ENCODE results near the gene METAP1.
"Not testable (repeated sequence)": the region's sequence is repeated elsewhere in the genome, so short reads cannot be mapped to it uniquely, and the experiment has no call there.

The METAP1 gene

DNA sequence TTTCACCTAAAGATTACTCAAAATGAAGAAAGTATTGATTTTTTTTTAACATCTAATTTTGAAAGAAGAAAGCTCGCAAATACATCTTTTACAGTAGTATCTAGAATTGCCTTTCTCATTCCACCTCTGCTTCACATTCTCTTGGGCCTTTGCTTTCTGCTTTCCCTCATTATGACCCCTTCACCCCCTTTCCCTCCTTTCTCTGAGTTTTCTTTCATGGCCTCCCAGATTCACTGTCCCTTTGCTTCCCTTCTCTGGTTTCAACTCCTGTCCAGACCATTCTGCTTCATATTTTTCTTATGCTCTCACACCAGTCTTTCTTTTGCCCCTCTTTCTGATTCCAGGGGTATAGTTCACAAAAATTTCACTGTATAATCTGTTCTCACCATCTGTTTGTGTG is 64.0 kb downstream of the METAP1 start:
- no peak for DNase-seq (ENCODE audit: low read depth in 2 of 2)

GRCh38 chr4:99061048-99061700 is 65.7 kb downstream of the METAP1 start:
- DNase-seq (ENCODE audit: low read depth in 2 of 2): no peak

DNA sequence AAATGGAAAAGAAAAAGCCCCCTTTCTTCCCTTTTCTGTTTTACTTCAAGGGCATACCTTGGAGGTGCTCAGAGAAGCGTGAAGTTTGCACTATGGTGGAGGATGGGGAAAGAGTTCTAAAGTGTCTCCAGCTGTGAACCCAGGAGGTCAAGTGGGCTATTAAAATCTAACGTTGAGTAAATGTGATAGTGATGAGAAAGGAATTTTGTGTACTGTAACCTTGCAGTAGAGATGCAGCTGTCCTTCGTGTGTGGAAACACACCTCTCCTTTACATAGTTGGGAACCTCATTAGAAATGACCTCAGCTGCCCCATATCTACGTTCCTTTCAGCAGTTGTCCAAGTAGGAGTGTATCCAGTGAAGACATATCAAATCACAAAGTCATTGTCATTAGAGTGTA is 66.6 kb downstream of the METAP1 start:
- DNase-seq (ENCODE audit: low read depth in 2 of 2): no peak

DNA sequence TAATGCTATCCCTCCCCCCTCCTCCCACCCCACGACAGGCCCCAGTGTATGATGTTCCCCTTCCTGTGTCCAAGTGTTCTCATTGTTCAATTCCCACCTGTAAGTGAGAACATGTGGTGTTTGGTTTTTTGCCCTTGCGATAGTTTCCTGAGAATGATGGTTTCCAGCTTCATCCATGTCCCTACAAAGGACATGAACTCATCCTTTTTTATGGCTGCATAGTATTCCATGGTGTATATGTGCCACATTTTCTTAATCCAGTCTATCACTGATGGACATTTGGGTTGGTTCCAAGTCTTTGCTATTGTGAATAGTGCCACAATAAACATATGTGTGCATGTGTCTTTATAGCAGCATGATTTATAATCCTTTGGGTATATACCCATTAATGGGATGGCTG is 70.0 kb downstream of the METAP1 start:
- DNase-seq (ENCODE audit: low read depth in 2 of 2): not testable (repeated sequence)

DNA sequence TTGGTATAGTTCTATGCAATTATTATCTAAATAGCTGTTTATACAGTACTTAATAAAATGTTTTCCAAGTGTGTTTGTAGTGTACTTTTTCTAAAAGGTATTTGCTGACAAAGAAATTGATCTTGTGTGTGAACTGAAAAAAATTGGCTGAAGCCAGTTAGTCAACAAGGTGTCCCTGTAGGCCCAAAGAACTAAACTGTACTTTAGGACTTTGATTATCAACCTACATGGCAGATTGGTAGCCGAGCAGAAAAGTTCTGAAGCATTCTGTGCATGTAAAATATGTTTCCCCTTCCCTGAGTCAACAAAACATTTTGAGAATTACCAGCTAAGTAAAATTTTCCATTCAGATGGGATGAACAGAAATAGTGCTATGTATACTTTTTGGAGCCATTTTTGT is 72.1 kb downstream of the METAP1 start:
- no peak for DNase-seq (ENCODE audit: low read depth in 2 of 2)

DNA sequence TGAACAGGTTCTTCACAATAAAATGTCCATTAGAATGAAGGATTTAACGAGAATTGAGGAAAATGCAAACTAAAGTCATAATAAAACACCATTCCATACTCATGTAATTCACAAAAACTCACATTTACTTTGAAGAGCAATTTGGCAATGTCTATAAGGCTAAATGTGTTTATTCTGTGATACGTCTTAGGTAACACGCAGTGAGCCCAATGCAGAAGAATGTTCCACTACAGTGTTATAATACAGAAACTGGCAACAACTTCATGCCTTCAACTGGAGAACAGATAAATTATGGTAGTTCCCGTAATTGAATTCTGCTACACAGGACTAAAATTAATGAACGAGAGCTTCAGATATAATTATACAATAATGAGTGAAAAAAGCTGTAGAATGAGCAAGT is 75.6 kb downstream of the METAP1 start:
- DNase-seq (ENCODE audit: low read depth in 2 of 2): no peak

DNA sequence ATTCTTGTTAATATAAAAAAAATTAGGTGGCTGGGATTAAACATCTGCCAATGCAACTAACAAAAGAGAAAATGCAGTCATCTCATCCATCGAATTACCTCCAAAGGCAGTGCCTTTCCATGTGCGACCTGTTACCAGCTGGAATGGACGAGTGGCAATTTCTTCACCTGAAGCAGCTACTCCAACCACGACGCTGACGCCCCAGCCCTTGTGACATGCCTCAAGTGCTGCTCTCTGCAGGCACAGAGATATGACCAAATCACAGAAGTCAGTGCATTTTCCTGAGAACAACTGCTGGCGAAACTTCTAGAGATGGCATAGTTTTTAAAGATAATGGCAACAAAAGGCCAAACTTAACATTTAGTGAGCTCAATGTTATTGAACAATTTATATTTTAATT is 79.3 kb downstream of the METAP1 start:
- DNase-seq (ENCODE audit: low read depth in 2 of 2): no peak

DNA sequence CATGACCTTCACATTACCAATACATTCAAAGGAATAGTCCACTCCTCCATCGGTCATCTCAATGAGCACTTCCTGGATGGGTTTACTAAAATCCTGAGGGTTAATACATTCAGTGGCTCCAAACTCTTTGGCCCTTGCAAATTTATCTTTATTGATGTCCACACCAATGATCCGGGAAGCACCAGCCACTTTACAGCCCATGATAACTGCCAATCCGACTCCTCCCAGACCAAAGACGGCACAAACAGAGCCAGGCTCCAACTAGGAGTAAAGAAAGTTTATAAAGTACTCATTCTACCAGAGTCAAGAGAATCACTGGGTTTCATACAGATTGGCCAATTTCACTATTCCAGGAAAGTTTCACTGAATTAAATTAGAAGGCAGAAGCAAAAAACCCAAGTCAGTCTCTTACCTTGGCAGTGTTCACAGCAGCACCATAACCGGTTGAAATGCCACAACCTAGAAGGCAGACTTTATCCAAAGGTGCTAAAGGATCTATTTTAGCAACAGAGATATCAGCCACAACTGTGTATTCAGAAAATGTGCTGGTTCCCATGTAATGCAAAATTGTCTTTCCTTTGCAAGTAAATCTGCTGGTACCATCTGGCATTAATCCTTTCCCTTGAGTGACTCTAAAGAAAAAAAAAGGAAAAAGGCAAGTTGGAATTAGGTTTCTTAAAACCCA is 80.9 kb downstream of the METAP1 start:
- no peak for DNase-seq (ENCODE audit: low read depth in 2 of 2)

GRCh38 chr4:99077177-99077576 is 81.7 kb downstream of the METAP1 start:
- DNase-seq (ENCODE audit: low read depth in 2 of 2): no peak

DNA sequence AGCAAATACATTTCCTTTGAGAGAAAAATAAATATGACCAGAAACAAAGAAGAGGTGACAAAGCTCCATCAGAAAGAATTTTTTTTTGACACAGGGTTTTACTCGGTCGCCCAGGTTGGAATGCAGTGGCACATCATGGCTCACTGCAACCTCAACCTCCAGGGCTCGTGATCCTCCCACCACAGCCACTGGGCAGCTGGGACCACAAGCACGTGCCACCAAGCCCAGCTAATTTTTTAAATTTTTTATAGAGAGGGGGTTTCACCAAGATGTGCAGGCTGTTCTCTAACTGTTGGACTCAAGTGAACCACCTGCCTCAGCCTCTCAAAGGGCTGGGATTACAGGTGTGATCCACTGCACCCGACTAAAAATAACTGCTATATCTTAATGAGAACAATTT is 82.8 kb downstream of the METAP1 start:
- DNase-seq (ENCODE audit: low read depth in 2 of 2): no peak

GRCh38 chr4:99078931-99079624 is 83.6 kb downstream of the METAP1 start:
- DNase-seq (ENCODE audit: low read depth in 2 of 2): no peak

GRCh38 chr4:99079625-99080295 is 84.2 kb downstream of the METAP1 start:
- DNase-seq (ENCODE audit: low read depth in 2 of 2): no peak

GRCh38 chr4:99080869-99081268 is 85.3 kb downstream of the METAP1 start:
- DNase-seq (ENCODE audit: low read depth in 2 of 2): not testable (repeated sequence)

GRCh38 chr4:99082192-99082591 is 86.7 kb downstream of the METAP1 start:
- DNase-seq (ENCODE audit: low read depth in 2 of 2): no peak

- DNase-seq (ENCODE audit: low read depth in 2 of 2): no peak
These were observed 89.1 kb downstream of the METAP1 start for GRCh38 chr4:99084595-99084994.

DNA sequence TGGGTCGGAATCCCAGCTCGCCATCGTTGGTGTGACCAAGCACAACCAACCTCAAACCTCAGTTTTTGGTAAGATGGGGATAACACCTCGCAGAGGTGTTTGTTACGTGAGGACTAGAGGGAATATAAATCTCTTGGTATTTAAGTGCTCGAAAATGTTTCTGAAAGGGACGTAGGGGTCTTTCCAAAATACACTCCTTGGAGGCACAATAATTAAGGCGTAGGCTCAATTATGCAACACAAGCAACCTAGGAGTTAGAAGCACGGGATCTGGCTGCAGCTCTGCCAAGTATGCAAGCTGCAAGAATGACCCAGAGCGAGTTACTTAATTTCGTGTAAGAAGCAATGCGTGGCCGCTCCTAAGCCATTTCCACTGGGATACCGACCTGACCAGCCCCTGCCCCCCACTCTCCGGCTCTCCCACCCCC is 92.5 kb downstream of the METAP1 start:
- DNase-seq (ENCODE audit: low read depth in 2 of 2): no peak

GRCh38 chr4:99088481-99089365 is 93.2 kb downstream of the METAP1 start, which contains the start of gene ADH5:
Gene ADH5, minus strand, starts transcription at chr4:99088788. Its CDS starts 88 bp downstream, at chr4:99088700.
- DNase-seq (ENCODE audit: low read depth in 2 of 2): peak; percentile 80

DNA sequence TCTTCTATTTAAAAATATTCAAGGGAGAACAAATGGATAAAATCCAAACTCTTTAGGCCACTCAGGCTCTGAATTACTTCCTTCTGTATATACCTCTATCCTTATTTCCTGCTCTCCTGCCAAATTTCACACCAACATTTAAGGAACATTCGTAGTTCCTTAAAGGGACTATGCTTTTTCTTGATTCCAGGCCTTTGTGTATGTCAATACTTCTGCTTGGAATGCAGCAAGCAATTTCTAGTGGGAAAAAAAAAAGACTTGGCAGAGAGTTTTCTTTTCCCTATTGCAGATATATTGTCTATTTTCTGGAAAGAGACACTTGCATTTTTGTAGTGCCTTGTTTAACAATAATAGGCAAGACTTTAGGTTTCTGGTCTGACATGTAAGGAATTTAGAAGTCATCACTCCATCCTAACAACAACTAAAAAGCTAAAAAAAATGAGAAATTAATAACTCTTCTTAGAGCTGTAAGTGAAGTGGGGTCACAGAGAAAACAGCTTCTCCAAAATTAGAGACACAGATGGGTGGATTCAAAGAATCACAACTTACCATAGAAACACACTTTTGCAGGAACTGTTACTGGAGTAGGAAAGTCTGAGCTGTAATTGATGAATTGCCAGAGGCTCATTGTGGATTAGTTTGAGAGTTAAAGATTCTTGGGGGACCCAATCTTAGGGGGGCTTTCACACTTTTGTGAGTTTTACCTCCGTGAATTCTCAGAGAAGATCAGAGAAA is 95.1 kb downstream of the METAP1 start:
- no peak for DNase-seq (ENCODE audit: low read depth in 2 of 2)

DNA sequence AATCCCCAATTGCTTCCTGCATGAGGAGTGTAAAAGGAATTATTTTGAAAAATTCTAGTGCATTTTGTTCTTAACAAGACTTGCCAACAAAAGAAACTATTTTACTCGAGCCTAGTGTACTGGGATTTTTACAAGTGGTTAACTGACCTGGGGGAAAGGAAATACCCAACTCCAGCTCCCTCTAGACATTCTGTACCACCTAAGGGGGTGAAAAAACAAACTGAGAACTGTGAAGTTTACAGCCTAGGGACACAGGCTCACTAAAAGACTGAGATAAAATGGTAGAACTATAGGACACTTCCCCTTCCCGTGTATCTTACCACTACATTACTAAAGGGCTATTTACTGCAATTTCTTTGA is 95.7 kb downstream of the METAP1 start:
- no peak for DNase-seq (ENCODE audit: low read depth in 2 of 2)

DNA sequence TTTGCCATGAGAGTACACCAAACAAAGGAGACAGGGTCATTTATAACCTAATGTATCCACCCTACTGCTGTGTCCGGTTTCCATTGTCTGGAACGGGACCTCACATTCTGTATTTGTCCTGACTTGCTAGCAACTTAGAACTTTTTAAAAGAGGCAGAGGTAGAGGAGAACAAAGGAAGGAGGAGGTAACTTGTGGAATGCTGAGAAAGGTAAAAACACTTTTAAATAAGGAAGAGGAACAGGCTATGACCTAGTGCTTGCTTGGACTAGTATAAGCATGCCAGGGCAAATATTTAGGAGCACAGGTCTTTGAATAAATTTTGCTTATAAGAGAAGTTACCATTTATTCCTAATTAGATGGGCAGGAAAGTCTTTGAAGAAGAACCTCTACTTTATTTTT is 96.3 kb downstream of the METAP1 start:
- not testable (repeated sequence) for DNase-seq (ENCODE audit: low read depth in 2 of 2)

GRCh38 chr4:99099311-99099710 is 103.8 kb downstream of the METAP1 start:
- DNase-seq (ENCODE audit: low read depth in 2 of 2): no peak
